HL-60/S4 treated with phorbol 12-myristate 13-acetate at 8.2 ng/mL for 4 days and 3 days (cell line): Measurements from ENCODE around the gene SRSF12.

Experiments
- in situ Hi-C: fragments of 300-500 bp; cut with MboI; formaldehyde crosslinking; loops from 2 replicates; pipeline ENCODE4 v1.15.0; 2022; ENCODE audit warnings: low sequenced_read_pairs

Gene SRSF12

DNA sequence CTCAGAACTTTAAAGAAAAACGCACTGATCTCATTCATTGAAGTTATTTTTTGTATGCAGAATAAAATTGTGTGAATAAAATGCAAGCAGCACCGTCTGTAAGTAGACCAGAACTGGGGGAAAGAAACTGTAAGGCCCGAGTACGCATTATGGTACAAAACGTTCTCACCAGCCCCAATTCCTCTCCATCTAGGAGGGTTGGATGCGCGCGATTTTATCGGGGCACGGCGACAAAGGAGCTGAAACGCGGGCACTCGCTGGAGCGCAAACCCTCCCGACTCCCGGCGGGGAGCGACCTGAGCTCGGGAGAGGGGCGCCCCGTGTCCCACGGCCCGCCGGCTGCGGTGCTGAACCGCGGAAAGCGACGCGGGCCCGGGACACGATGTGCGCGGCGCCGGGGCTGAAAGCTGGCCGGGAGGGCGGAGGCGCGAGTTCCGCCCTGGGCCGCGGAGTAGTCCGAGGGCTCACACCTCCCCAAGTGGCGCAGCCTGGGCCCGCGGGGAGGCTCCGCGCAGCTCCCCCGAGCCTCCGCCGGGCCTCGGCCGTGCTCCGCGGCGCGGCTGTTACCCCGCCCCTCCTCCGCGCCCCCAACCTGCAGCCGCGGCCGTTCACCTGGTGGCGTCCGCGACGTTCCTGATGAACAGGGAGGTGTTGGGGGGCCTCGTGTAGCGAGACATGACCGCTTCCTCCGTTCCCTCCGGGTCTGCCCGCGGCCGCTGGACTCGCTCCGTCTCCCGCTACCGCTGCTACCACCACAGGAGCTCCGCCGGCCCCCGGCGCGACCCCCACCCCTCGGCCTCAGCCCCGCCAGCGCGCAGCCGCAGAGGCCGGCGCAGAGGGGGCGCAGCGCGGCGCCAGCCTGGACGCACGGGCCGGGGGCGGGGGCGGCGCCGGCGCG lies at the start of gene SRSF12:
Gene SRSF12 (minus strand): TSS at position 861 of the 898 bp plus-strand sequence. CDS start 184 bp downstream, at position 677.
- in situ Hi-C loops = loop anchor here (25.0 kb wide), 1 partner anchor 120 kb away; no protein-coding TSS in a partner anchor

DNA sequence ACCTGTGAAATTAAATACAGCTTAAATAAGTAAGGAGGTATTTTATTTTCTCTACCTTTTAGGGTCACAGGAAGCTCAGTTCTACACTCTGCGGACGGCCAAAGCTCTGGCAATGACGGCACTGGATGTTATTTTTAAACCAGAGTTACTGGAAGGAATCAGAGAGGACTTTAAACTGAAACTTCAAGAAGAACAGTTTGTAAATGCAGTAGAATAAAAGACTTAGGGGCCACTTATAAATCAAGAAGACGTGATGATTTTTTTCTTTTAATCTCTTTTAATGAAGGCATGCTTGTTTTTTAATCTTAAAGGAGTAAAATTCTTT lies 44.1 kb upstream of the SRSF12 start:
- in situ Hi-C loops = no loop called here

DNA sequence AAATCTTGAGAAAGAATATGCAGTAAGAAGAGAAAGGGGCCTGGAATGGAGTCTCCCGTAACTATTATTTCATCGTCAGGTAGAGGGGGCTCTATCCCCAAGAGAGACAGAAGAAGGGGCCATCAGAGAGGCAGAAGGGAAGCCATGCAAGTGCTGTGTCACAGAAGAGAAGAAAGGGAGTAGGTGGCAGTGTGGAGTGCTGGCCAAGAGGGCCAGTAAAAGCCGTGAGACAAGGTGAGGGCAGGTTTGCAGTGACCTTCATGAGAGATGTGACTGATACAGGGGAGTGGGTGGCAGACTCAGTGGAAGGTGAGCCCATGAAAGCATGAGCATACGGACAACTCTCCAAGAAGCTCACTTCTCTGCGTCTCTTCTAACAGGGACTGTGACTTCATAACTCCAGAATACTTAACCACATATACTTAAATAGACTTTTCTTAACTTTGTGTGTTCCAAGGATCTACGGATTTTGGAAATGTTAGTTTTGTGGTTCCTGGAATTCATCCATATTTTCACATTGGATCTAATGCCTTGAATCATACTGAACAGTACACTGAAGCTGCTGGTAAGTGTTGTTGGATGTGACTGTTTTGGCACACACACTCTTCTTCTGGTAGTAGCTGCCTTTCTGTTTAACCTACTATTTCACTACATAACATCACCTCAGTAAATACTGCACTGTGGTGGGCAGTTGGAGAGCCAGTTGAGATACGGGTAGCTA lies 43.6 kb upstream of the SRSF12 start:
- in situ Hi-C loops = no loop called here

DNA sequence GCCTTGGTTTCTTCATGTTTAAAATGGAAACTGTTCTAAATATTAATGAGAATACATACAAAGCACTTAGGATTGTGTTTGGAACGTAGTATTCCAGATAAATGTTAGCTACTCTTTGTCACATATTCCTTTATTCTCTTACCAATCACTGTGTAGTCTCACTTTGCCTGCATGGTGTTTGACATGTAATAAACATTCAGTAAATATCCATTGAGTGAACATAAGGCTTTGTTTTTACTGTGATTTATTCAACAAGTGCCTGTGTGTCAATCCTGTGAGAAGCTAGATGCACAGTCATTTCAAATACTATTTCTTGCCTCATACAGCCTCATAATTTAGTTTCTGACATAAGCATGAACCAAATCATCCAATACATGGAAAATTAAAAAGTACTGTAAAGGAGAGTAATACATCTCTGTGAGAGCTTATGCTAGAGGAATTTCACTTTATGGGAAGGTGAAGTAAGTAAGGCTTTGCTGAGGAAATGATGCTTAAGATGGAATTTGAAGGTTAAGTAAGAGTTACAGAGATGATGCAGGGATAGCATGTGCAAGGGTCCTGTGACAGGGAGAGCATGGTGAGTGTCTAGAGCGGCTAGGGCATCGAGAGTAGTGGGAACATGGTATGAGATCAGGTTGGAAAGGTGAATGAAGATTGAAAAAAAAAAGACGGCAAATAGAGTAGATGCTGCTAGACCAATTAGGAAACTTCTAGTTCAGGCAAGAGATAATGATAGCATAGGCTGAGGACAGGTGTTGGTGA lies 42.6 kb upstream of the SRSF12 start:
- in situ Hi-C loops = no loop called here

DNA sequence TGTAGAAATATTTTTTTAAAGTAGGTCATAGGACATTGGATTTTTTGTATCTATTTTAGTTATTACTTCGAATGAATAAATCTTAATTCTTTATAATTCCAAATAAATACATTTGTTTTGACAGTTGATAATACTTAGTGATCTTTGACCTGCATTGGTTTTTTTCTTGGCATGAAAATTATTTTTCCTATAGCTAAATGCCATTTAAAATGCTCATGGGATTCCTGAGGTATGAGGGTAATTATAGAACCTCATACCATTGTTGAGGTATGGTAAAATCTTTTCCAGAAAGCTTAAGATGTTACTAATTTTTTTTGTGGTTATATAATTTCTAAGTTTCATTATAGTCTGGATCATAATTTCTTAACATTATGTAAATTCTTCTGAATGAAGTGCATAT lies 36.3 kb upstream of the SRSF12 start:
- in situ Hi-C loops = no loop called here

DNA sequence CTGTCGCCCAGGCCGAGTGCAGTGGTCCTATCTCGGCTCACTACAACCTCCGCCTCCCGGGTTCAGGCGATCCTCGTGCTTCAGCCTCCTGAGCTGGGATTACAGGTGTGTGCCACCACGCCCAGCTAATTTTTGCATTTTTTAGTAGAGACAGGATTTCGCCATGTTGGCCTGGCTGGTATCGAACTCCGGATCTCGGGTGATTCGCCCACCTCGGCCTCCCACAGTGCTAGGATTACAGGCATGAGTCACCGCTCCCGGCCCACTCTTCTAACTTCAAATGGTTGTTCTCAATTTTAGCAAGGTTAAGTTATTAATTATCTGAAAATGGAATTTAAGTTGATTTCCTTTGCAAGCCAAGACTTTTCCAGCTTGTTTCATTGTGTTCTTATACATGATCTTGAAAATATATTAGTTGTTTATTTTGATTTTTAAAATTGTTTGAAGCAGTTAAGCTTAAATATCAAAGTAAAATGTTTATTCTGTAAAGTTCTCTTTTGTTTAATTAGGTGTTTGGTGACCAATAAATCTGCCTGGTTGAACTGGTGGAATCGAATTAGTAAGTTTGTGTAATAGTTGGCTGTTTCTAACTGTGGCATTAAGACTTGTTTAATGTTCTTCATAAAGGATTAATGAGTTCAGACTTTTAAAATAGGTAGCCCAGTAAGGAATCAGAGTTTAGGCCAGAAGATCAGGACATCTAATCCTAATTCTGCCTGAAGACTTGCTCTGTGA lies 30.3 kb upstream of the SRSF12 start:
- in situ Hi-C loops = no loop called here

DNA sequence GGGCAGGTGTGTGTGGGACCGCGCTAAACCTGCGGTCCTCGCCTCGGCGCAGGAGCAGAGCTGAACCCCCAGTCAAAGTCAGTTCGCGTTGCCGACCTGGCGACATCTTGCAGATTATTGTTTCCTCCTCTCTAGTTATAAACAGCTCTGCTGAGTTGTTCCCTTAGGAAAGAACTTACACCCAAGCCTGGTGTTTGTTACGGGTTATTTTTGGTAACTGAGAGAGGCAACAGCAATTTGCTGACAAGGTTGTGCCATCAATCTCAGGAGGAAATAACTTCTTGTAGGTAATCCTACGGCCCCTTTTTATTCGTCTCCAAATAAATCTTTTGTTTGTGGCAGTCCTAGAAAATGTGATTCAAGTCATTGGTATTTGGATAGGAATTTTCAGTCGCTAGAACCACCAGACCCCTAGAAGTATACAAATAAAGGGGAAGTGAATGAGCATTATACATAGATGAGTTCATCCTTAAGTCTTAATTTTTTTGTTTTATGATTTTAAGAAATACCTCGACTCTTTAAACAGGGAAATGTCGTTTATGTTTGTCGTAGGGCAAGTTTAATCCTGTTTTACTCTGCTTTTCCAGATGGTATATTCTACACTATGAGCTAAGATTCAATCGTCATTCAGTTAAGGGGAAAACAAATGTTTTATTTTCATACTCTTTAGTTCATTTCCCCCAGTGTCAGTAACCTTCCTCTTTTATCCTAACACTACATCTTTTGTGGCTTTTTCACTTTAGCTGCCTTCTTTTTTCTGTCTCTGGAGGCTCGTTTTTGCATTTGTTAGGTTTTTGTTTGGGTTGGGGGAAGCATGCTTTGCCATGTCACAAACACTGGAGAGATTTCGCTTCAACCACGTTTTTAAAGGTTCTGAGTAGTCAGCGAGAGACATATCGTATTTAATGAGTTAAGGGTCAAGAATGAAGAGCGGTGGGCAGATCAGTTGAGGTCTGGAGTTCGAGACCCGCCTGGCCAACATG lies 29.1 kb upstream of the SRSF12 start:
- in situ Hi-C loops = no loop called here

DNA sequence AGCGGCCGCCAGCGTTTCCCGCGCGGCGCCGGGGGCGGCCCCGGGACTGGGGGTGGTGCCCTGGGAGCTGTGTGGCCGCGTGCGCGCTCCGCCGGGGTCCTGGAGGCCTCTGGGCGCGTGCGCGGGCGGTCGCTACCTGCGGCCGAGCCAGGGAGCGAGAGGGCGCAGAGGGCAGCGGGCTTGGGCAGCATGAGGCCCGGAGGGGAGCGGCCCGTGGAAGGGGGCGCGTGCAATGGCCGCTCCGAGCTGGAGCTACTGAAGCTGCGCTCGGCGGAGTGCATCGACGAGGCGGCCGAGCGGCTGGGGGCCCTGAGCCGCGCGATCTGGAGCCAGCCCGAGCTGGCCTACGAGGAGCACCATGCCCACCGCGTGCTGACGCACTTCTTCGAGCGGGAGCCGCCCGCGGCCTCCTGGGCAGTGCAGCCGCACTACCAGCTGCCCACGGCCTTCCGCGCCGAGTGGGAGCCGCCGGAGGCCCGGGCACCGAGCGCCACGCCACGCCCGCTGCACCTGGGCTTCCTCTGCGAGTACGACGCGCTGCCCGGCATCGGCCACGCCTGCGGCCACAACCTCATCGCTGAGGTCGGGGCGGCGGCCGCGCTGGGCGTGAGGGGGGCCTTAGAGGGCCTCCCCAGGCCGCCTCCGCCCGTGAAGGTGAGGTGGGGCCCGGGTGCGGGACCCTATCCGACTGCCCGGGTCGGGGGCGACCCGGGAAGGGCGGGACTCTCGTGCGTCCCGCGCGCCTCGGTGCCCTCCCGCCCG lies 28.3 kb upstream of the SRSF12 start, which contains the start of gene PM20D2:
Gene PM20D2 (plus strand): TSS at position 100 of the 762 bp plus-strand sequence. CDS start 90 bp downstream, at position 190.
- in situ Hi-C loops = no loop called here

DNA sequence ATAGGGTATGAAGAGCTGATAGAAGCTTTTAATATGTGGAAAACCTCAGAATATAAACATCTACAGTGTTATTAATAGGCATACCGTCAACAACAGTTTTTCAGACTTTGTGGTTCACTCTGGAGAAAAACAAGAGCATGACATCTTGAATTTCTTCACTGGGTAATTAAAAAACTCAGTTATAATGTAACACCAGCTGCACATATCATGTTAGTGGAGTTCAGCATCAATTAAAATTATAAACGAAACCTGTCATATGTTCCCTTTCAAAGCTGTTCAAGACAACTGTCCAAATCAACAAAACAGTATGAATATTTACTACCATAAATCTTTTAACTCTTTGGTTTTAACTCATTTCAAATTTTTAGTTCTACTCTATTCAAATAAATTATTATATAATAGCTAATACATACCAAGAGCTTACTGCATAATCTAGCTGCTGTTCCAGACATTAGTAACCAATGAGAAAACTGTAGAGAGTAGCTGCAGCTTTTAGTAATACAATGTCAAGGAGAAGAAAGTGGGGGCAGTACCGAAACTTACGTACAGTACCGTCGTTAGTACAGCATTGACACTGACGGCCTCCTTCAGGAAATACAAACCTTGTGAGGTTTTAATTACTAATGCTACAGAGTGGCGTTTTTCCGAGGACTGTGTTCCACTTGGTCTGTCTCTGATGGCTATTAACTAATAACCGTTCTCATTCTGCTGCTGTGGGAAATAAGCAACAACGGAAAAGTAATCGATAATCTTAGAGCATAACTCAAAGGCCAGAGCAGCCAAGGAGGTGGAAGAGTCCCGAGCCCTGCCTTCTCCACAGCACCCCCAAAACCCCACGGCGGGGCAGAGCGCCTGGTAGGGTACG lies 27.5 kb upstream of the SRSF12 start:
- in situ Hi-C loops = no loop called here

DNA sequence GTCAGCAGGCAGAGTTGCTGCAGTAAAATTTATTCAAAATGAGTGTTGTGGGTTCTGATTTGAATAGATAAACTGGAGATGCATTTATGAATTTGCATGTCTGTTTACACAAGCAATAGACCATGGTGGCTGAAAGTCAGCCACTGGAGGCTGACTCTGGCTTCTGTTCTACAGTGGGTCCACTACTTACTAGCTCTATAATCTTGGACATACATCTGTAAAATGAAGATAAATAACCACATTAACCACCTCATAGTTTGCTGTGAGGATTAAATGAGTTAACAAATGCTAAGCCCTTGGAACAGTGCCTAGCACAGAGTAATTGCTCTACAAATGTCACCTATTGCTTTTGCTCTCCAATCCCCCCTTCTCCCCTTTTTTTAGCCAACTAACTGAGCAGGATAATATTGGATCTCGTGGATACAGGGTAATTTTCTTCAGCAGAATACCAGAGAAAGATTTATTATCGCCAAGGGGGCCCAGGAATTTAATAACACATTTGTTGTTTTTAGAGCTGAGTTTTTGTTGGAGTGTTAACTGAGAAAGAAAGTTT lies 26.6 kb upstream of the SRSF12 start:
- in situ Hi-C loops = no loop called here

DNA sequence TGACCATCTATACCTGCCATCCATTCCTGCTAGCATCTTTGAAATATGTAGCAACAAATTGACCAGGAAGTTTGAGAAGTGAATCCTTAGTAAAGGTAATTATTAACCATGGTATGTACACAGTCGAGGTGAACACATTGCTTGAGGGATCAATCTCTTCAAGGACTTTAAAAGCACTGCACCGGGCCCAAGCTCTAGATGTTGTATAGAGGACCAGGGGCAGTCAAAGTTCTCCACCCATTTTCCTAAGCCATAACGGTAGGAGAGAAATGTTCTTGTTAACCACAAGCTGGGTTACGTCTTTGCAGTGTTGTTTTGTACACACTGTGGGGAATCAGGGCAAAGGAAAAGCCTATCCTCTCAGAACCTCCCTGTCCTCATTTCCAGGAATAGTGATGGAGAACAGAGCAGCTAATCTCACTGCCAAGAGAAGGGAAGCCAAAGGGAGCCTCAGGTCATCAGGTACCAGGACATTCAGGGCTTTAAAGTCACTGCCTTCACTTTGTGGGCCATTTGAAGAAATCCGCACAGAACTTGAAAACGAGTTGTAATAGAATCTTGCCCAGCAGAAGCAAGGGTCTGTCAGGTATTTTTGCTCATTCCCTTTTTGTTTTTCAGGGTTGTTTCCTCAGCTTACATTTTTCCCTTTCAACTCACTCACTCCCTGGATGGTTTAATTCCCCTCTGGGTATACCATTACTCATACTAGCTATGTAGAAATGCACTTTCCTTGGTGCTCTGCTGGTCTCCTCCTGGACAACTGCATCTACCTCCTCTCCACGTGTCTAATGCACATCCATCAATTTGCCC lies 22.7 kb upstream of the SRSF12 start:
- in situ Hi-C loops = no loop called here

DNA sequence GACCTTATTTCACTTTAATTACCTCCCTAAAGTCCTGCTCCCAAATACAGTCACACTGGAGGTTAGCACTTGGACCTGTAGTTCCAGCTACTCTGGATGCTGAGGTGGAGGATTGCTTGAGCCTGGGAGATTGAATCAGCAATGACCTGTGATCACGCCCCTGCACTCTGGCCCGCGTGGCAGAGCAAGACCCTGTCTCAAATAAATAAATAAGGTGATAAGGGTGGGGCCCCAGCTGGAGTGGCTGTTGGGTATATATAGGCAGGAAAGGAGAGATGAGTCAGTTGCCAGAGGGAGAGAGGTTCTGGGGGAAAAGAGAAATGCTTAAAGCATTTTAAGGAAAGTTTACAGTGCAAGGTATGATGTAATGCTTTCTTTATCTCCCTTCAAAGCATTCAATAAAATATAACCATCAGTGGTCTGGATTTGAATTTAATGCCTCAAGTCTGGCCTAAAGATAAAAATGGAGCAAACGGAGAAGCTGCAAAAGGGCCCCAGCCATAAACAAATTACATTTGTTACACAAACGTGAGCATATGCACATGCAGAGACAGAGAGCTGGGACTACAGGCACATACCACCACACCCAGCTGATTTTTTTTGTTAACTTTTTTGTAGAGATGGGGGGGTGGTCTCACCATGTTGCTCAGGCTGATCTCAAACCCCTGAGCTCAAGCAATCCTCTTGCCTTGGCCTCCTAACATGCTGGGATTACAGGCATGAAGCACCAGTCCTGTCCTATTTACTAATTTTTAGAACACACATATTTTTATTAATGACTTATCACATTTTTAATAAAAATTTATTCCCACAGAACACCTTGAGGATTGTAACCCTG lies 21.9 kb upstream of the SRSF12 start:
- in situ Hi-C loops = no loop called here

DNA sequence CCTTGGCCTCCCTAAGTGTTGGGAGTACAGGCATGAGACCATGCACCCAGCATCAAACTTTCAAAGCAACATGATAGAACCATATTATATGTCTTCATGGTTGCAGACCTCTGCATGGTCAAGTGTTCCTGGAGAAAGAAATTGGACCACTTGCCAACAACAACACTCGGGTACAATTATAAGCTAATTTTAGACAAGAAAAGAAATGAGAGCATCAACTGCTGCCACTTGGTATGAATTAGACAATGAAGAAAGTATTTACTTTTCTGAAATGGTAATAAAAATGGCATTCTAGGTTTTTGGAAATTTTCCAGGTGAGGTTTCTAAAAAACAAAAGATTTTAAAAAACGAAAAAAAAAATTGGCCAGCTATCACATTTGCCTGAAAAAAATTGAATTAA lies 20.3 kb upstream of the SRSF12 start:
- in situ Hi-C loops = no loop called here

DNA sequence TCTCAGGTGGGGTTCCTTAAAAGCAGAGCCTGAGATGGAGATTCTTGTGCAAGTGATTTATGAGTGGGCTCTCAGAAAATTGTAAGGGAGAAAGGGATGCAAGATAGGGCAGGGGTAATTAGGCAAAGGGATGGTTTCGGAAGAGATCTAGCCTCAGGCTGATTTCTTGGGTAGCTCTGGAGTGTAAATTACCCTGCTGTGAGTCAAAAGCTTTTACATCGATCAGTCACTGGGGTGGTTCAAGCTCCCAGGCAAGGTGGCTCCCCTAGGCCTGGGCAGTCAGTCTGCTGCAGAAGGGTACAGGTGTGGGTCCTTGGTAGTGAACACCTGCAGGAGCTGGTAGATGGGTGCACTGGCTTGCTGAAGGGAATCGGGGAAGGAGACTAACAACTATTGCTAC lies 16.9 kb upstream of the SRSF12 start:
- in situ Hi-C loops = no loop called here

DNA sequence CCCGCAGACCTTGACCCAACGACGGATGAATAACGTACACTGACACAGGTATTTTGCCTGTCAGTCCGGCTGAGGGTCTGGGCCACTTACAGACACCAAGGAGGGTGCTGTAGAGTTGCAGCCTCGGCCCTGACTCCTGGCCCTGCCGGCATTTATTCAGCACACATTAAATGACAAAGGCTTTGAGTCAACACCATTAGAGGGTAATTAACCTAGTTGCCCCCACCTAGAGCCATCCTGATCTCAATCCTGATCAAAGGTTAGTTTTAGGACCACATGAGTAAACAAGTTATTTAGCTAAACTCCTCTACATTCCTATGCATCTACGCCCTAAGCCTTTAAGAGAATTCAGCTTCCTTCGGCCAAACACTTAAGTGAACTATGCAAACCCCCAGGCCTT lies 16.1 kb upstream of the SRSF12 start:
- in situ Hi-C loops = no loop called here

DNA sequence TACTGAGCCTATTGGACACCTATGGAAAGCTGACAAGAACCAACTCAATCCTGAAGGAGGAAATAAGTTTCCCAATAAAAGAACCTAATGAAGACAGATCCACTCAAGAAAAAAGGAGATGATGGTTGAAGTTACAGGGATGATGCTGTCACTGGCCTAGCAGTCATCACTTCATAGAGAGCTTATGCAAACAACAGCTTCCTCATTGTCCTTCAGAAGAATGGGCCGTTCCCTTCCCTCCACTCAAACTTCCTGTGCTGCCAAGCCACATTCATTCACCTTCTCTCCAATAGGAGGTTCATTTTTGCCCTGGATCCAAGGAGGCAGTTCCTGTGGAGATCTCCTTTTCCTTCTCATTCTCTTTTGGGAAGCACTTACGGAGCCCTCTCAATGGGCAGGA lies 14.2 kb upstream of the SRSF12 start:
- in situ Hi-C loops = no loop called here
